Body of pancreas (tissue), 4 donors: Measurements from ENCODE around the gene MAP2K4. TPM values are rescaled to one million over a fixed set of nuclear protein-coding genes. Genes with fewer than 3 reads are reported as not detected.

Experiments used
- ATAC-seq: fragments of 150-250 bp; one replicate; pipeline ENCODE4 v1.9.1; 2016
- DNase-seq, 4 donors: peaks; one replicate each; pipeline ENCODE4 v3.0.0-alpha.2; 2019
- H3K27ac ChIP-seq, 4 donors: fragments of 200-600 bp; sonication (generic); 1 replicate in 3 of 4; 2 replicates in 1 of 4; pipeline versions ENCODE4 v1.5.1 to v1.6.1; 2016 to 2019; ENCODE audit warnings: mild to moderate bottlenecking in 1 of 4, mixed read lengths in 1 of 4, moderate library complexity in 1 of 4
- H3K27me3 ChIP-seq, 2 donors: fragments of 200-600 bp; sonication (generic); one replicate each; pipeline ENCODE4 v1.6.0; 2016; ENCODE audit warnings: mild to moderate bottlenecking in 1 of 2
- H3K36me3 ChIP-seq, 2 donors: fragments of 200-600 bp; sonication (generic); replicated peaks in 1 of 2; 2 replicates each; pipeline ENCODE4 v1.5.1; 2016; ENCODE audit warnings: low read depth in 2 of 2; ENCODE audit not compliant: insufficient read depth in 1 of 2
- H3K4me1 ChIP-seq: fragments of 200-600 bp; sonication (generic); one replicate; pipeline ENCODE4 v1.6.0; 2016
- H3K4me3 ChIP-seq, 2 donors: fragments of 200-600 bp; sonication (generic); 1 replicate in 1 of 2; 2 replicates in 1 of 2; pipeline ENCODE4 v1.5.1; 2016 to 2019
- H3K9me3 ChIP-seq, 3 donors: fragments of 200-600 bp; sonication (generic); 1 replicate in 2 of 3; 2 replicates in 1 of 3; pipeline ENCODE4 v1.5.1; 2016
- POLR2A ChIP-seq, 3 donors: fragments of 450-650 bp; IDR thresholded peaks; one replicate each; pipeline ENCODE4 v1.6.1; 2016; ENCODE audit warnings: antibody characterized with exemption in 3 of 3, mild to moderate bottlenecking in 2 of 3
- WGBS, 2 donors: methylation state at CpG; one replicate each; pipeline ENCODE4 v1.1.5; 2017; 5-methylcytosine and 5-hydroxymethylcytosine counted together
- intact Hi-C: fragments of 100-400 bp; cut with DNase I; formaldehyde crosslinking; loops from one replicate; pipeline ENCODE4 v1.15.1; 2023
- total RNA-seq, 2 donors: library from RNA; depleted of rRNA; stranded (reverse); fragments of >200 nt; gene quantifications; one replicate each; pipeline ENCODE4 v1.1.0, GENCODE V29; 2016
- TF ChIP-seq, protein P1 (sequence below), 7 experiments: fragments of 450-650 bp in 4 of 7; fragments of 200-600 bp in 3 of 7; sonication (generic) in 3 of 7; IDR thresholded peaks; one replicate each; pipeline ENCODE4 v1.5.1; 2016 to 2019; ENCODE audit warnings: antibody characterized with exemption in 7 of 7

Gene MAP2K4
- total RNA-seq, 2 donors from 2014 or later = 12.5 to 15.2 TPM

DNA sequence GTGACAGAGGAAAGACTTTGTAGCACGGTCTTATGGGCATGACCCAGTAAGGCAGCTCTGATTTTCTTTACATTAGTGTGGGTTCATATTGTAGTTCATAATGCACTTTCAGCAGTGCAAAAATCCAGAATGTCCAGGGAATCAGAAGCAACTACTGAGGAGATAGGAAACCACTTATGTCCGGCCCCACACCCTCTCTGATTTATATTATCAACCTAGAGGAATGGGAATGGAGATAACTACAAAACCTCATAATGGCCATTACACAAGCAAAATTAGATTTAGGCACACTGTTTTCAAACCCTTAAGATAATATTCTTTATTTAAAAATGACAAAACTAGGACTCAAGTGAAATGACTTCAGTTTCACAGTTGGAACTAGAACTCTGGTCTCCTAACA is 7.9 kb downstream of the MAP2K4 start:
- Histone ChIP-seq H3K4me3 (no peak overlapping the region), H3K4me1 (peaks cover 54% of the 10 kb centered on the region), H3K27ac (no peak overlapping the region), H3K36me3 (no peaks in the 10 kb centered on the region), H3K9me3 (no peaks in the 10 kb centered on the region), H3K27me3 (no peaks in the 10 kb centered on the region)
- TF ChIP-seq, protein P1, sequence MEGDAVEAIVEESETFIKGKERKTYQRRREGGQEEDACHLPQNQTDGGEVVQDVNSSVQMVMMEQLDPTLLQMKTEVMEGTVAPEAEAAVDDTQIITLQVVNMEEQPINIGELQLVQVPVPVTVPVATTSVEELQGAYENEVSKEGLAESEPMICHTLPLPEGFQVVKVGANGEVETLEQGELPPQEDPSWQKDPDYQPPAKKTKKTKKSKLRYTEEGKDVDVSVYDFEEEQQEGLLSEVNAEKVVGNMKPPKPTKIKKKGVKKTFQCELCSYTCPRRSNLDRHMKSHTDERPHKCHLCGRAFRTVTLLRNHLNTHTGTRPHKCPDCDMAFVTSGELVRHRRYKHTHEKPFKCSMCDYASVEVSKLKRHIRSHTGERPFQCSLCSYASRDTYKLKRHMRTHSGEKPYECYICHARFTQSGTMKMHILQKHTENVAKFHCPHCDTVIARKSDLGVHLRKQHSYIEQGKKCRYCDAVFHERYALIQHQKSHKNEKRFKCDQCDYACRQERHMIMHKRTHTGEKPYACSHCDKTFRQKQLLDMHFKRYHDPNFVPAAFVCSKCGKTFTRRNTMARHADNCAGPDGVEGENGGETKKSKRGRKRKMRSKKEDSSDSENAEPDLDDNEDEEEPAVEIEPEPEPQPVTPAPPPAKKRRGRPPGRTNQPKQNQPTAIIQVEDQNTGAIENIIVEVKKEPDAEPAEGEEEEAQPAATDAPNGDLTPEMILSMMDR (IDR thresholded peaks at IDR 0.05) = no peak
- no peak for TF ChIP-seq POLR2A (IDR thresholded peaks at IDR 0.05)
- WGBS, 2 donors = 86 to 100% methylated on average over 2 of the region's 2 CpGs
- DNase-seq (no peak), ATAC-seq (no peak)
- intact Hi-C loops = no loop called here

DNA sequence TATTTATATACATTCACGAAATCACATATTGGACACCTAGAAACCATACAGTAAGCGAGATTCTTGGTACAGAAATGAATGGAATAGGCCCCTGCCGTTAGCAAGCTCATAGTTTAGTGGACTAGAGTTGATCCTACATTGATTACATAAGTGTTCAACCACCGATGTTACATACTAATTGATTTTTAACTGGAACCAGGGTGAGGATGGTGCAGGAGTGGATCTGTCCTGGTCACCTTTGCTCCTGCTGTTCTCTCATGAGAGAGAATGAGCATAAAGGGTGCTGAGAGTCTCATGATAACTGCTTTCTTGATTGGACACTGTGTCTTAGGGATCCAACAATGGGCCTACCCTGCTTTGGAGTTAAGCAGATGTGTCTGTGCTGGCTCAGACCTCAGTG is 13.9 kb downstream of the MAP2K4 start:
- ATAC-seq (no peak), DNase-seq (no peak)
- intact Hi-C loops = no loop called here
- 87 to 92% methylated on average over 4 of the region's 4 CpGs for WGBS, 2 donors
- no peak for TF ChIP-seq POLR2A (IDR thresholded peaks at IDR 0.05)
- TF ChIP-seq, protein P1 (IDR thresholded peaks at IDR 0.05) = no peak
- H3K27me3 ChIP-seq = no peaks in the 10 kb centered on the region
- H3K4me1 ChIP-seq = peaks cover 40% of the 10 kb centered on the region
- no peak overlapping the region for H3K27ac ChIP-seq
- no peaks in the 10 kb centered on the region for H3K9me3 ChIP-seq
- no peak overlapping the region for H3K4me3 ChIP-seq
- H3K36me3 ChIP-seq = no peaks in the 10 kb centered on the region

DNA sequence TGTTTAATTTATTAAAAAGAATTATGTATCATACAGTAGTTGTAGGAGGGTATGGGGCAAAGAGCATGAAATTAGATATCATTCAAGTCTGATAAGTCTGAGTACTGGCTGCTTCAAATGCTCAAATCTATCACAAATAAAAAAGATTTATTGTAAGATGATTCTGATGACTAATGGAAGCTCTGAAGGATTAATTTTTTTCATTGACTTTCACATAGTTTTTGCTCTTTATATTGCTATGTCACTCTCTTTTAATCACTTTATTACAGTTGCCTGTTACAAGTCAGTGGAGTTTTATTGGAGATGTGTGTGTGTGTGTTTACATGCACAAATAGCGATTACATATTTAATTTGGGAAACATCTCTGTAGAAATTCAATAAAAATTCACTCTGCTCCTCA is 15.0 kb downstream of the MAP2K4 start:
- ATAC-seq = no peak
- peaks cover 32% of the 10 kb centered on the region for H3K4me1 ChIP-seq
- no peak for DNase-seq

DNA sequence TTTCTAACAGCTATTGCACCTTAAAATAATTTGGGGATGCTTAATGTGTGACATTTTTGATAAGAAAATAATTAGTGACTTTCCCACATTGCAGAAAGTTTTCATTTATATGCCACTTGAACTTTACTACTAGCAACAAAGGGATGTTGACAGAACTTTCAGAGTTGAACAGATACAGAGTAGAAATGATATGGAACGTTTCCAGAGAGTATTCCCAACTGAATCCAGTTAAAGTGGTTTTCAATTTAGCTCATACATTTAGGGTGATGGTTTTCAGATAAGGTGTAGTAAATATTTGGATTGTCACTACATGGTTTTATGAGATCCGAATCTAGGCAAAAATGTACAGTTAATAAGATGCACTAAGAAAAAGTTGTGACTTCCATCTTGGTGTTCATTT is 17.3 kb downstream of the MAP2K4 start:
- no peak for ATAC-seq
- peaks cover 17% of the 10 kb centered on the region for H3K4me1 ChIP-seq

More for the DNA sequence above, 15.0 kb downstream of the MAP2K4 start:
- intact Hi-C loops = no loop called here
- Histone ChIP-seq H3K27ac (no peak overlapping the region), H3K4me3 (no peak overlapping the region), H3K36me3 (no peaks in the 10 kb centered on the region), H3K27me3 (no peaks in the 10 kb centered on the region), H3K9me3 (no peaks in the 10 kb centered on the region)
- 49 to 58% methylated on average over 1 of the region's 1 CpG for WGBS, 2 donors
- TF ChIP-seq, protein P1 (IDR thresholded peaks at IDR 0.05) = no peak
- TF ChIP-seq POLR2A (IDR thresholded peaks at IDR 0.05) = no peak

DNA sequence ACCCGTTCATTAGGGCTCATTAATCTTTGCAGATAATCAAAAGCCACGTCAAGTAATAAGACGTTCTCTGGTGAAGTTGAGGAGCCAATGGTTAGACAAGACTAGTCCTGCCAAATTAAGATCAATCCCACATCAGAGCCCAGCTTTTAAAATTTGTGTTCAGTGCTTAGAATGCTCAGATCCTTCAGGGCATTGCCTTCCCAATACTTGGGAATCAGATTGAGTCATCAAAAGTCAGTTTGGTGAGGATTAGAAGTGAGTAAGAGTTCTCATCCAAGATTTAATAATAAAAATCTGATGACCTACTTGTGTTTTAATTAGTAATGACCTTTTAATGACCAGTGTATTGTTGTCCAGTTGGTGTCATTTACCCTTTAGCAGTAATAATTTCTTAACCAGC is 19.8 kb downstream of the MAP2K4 start:
- no peak for ATAC-seq
- Histone ChIP-seq H3K9me3 (no peaks in the 10 kb centered on the region), H3K4me1 (peaks cover 17% of the 10 kb centered on the region), H3K27me3 (no peaks in the 10 kb centered on the region), H3K27ac (no peak overlapping the region), H3K36me3 (no peaks in the 10 kb centered on the region), H3K4me3 (no peak overlapping the region)
- TF ChIP-seq, protein P1 (IDR thresholded peaks at IDR 0.05) = no peak
- TF ChIP-seq POLR2A (IDR thresholded peaks at IDR 0.05) = no peak
- no peak for DNase-seq
- intact Hi-C loops = no loop called here
- WGBS, 2 donors = 51 to 59% methylated on average over 3 of the region's 3 CpGs

More for the DNA sequence above, 17.3 kb downstream of the MAP2K4 start:
- no peaks in the 10 kb centered on the region for H3K9me3 ChIP-seq
- intact Hi-C loops = no loop called here
- H3K27me3 ChIP-seq = no peaks in the 10 kb centered on the region
- H3K36me3 ChIP-seq = no peaks in the 10 kb centered on the region
- no peak overlapping the region for H3K27ac ChIP-seq
- DNase-seq = no peak
- TF ChIP-seq, protein P1 (IDR thresholded peaks at IDR 0.05) = no peak
- no peak for TF ChIP-seq POLR2A (IDR thresholded peaks at IDR 0.05)
- no peak overlapping the region for H3K4me3 ChIP-seq
- WGBS, 2 donors = 32 to 36% methylated on average over 2 of the region's 2 CpGs
